Testis (tissue), 3 donors: ENCODE results near the gene PHF13. TPM values are rescaled to one million over a fixed set of nuclear protein-coding genes. Genes with fewer than 3 reads are reported as not detected.
A peak's percentile ranks its signal among the peaks of the same experiment; 100 is the strongest.

Experiments used
- DNase-seq: peaks from one replicate; pipeline ENCODE4 v3.0.0-alpha.2; 2019
- H3K27ac ChIP-seq, 2 donors: fragments of 200-600 bp; sonication (generic); one replicate each; pipeline ENCODE4 v1.5.1; 2019
- H3K27me3 ChIP-seq: fragments of 200-600 bp; sonication (generic); one replicate; pipeline ENCODE4 v1.5.1; 2019
- H3K36me3 ChIP-seq: fragments of 200-600 bp; sonication (generic); one replicate; pipeline ENCODE4 v1.5.1; 2017; ENCODE audit warnings: low read depth; ENCODE audit errors: missing control alignments
- H3K4me1 ChIP-seq: fragments of 200-600 bp; sonication (generic); one replicate; pipeline ENCODE4 v1.5.1; 2019
- H3K4me3 ChIP-seq, 2 donors: fragments of 200-600 bp; sonication (generic); one replicate each; pipeline ENCODE4 v1.5.1; 2017 to 2019
- H3K9me3 ChIP-seq: fragments of 200-600 bp; sonication (generic); one replicate; pipeline ENCODE4 v1.5.1; 2017
- POLR2A ChIP-seq: fragments of 450-650 bp; IDR thresholded peaks from one replicate; pipeline ENCODE4 v1.6.1; 2017; ENCODE audit warnings: antibody characterized with exemption, mild to moderate bottlenecking, moderate library complexity
- WGBS, 2 donors: methylation state at CpG; one replicate each; pipeline ENCODE4 v1.1.5; 2018; 5-methylcytosine and 5-hydroxymethylcytosine counted together
- intact Hi-C: fragments of 100-400 bp; cut with DNase I; formaldehyde crosslinking; loops from one replicate; pipeline ENCODE4 v1.15.1; 2023; ENCODE audit warnings: low total_unique reads
- polyA plus RNA-seq: library from polyadenylated mRNA; stranded (reverse); fragments of 350-450 nt; fragmentation: Illumina TruSeq; extraction: RNeasy Lipid Tissue Mini Kit (QIAGEN cat#74804); gene quantifications from one replicate; pipeline ENCODE4 v1.2.3, GENCODE V29; 2014; ENCODE audit warnings: low read depth, low replicate concordance; ENCODE audit not compliant: insufficient read depth
- total RNA-seq, 2 donors: library from RNA; depleted of rRNA; stranded (reverse); fragments of >200 nt; gene quantifications; one replicate each; pipeline ENCODE4 v1.2.3, GENCODE V29; 2016
- TF ChIP-seq, protein P1 (sequence below), 3 experiments: fragments of 450-650 bp in 2 of 3; fragments of 200-600 bp in 1 of 3; sonication (generic) in 1 of 3; IDR thresholded peaks; one replicate each; pipeline ENCODE4 v1.5.1; 2016 to 2019; ENCODE audit warnings: antibody characterized with exemption in 3 of 3, mild to moderate bottlenecking in 2 of 3, moderate library complexity in 1 of 3

The PHF13 gene
- total and polyA plus RNA-seq, 3 donors from 2014 or later, result 70.8 to 94.3 (median 88.1) TPM

DNA sequence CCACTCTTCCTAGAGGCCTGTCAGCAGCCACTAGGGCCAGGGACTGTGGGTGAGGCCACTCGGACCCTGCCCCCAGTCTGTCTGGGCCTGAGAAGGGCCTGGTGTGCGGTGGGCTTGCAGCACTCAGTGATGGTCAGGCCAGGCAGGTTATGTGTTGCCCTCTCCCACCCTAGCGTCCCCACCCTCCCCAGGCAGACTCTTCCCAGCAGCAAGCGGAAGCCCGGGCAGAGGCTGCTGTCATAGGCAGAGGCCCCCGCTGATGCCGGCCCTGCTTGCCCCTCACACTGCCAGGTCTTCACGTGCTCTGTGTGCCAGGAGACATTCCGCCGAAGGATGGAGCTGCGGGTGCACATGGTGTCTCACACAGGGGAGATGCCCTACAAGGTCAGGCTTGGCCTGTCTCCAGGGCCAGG, 27.1 kb upstream of the PHF13 start:
- Histone ChIP-seq H3K4me3 (no peak overlapping the region), H3K27me3 (no peaks in the 10 kb centered on the region), H3K27ac (no peak overlapping the region), H3K36me3 (no peaks in the 10 kb centered on the region), H3K4me1 (peaks cover 15% of the 10 kb centered on the region), H3K9me3 (no peaks in the 10 kb centered on the region)
- TF ChIP-seq, protein P1, sequence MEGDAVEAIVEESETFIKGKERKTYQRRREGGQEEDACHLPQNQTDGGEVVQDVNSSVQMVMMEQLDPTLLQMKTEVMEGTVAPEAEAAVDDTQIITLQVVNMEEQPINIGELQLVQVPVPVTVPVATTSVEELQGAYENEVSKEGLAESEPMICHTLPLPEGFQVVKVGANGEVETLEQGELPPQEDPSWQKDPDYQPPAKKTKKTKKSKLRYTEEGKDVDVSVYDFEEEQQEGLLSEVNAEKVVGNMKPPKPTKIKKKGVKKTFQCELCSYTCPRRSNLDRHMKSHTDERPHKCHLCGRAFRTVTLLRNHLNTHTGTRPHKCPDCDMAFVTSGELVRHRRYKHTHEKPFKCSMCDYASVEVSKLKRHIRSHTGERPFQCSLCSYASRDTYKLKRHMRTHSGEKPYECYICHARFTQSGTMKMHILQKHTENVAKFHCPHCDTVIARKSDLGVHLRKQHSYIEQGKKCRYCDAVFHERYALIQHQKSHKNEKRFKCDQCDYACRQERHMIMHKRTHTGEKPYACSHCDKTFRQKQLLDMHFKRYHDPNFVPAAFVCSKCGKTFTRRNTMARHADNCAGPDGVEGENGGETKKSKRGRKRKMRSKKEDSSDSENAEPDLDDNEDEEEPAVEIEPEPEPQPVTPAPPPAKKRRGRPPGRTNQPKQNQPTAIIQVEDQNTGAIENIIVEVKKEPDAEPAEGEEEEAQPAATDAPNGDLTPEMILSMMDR (IDR thresholded peaks at IDR 0.05), result no peak
- TF ChIP-seq POLR2A, result no peak
- 51 to 75% methylated on average over 2 to 11 of the region's 11 CpGs for WGBS, 2 donors
- peak; percentile 49 for DNase-seq
- intact Hi-C loops, result no loop called here

DNA sequence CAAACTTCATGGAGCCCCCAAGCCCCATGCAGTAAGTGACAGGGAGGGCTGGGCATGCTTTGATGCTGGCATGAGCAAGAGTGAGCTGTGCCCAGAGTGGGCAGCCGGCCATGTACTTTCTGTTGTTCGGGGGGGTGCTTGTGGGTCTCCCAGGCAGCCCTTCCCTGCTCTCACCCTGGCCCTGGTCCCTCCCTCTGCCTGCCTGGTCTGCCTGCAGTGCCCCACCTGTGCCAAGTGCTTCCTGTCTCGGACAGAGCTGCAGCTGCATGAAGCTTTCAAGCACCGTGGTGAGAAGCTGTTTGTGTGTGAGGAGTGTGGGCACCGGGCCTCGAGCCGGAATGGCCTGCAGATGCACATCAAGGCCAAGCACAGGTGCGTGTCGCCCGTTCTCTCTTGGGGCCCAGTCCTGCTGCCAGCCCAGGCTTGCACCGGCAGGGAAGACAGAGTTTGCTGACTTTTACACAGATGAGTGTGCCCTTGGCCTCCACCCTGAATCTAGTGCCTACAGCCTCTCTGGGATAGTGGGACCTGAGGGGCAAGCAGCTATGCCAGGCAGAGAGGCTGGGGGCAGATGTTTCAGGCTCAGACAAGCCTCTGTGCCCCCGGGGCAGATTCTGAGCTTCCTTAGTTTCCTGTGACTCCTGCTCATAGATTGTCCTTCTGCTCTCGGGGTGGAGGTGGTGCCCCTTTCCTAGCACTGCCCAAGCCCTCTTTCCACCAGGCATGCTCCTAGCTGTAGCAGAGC, 26.1 kb upstream of the PHF13 start:
- H3K4me1 ChIP-seq, result peaks cover 13% of the 10 kb centered on the region
- intact Hi-C loops, result no loop called here
- no peaks in the 10 kb centered on the region for H3K27me3 ChIP-seq
- H3K27ac ChIP-seq, result no peak overlapping the region
- TF ChIP-seq POLR2A, result no peak
- H3K36me3 ChIP-seq, result no peaks in the 10 kb centered on the region
- no peaks in the 10 kb centered on the region for H3K9me3 ChIP-seq
- H3K4me3 ChIP-seq, result no peak overlapping the region
- DNase-seq, result peak; percentile 42
- 55 to 65% methylated on average over 2 to 8 of the region's 13 CpGs for WGBS, 2 donors

DNA sequence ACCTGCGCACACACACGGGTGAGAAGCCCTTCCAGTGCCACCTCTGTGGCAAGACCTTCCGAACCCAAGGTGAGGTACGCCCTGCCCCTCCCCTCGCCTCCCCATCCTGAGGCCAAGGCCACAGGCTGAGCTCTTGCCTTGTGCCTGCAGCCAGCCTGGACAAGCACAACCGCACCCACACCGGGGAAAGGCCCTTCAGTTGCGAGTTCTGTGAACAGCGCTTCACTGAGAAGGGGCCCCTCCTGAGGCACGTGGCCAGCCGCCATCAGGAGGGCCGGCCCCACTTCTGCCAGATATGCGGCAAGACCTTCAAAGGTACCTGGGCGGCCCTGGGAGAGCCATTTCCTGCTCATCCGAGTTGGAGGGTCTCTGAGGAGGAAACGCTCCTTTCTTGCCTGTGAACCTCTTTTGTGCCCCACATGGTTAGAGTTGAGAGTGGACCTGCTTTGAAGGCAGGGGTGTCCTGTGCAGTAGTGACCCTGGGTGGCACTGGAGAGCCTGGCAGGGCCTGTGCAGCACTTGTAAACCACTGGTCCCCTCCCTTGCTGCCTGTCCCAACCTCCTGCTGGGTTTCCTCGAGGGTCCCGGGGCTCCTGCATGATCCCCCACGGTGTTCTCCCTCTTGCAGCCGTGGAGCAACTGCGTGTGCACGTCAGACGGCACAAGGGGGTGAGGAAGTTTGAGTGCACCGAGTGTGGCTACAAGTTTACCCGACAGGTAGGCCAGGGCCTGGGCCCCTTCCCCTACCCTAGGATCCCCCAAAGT, 25.2 kb upstream of the PHF13 start:
- 40 to 85% methylated on average over 2 to 23 of the region's 25 CpGs for WGBS, 2 donors
- Histone ChIP-seq H3K9me3 (no peaks in the 10 kb centered on the region), H3K27ac (no peak overlapping the region), H3K27me3 (no peaks in the 10 kb centered on the region), H3K36me3 (no peaks in the 10 kb centered on the region), H3K4me3 (no peak overlapping the region), H3K4me1 (peaks cover 12% of the 10 kb centered on the region)
- TF ChIP-seq POLR2A, result no peak
- TF ChIP-seq, protein P1 (IDR thresholded peaks at IDR 0.05), result no peak
- intact Hi-C loops, result no loop called here
- DNase-seq, result no peak

DNA sequence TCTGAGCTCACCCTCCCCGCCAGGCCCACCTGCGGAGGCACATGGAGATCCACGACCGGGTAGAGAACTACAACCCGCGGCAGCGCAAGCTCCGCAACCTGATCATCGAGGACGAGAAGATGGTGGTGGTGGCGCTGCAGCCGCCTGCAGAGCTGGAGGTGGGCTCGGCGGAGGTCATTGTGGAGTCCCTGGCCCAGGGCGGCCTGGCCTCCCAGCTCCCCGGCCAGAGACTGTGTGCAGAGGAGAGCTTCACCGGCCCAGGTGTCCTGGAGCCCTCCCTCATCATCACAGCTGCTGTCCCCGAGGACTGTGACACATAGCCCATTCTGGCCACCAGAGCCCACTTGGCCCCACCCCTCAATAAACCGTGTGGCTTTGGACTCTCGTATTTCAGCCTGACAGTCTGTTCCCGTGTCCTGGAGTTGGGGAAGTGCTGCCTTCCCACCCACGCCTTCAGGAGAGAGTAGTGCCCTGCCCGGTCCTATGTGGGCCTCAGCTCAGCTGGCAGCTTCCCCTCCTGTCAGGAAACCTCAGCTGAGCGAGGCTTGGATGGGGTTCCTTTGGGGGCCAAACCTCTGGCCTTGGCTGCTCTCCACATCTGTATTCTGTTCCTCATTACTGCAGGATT, 24.5 kb upstream of the PHF13 start:
- 85 to 88% methylated on average over 14 to 24 of the region's 24 CpGs for WGBS, 2 donors
- intact Hi-C loops, result no loop called here
- H3K4me3 ChIP-seq, result no peak overlapping the region
- H3K9me3 ChIP-seq, result no peaks in the 10 kb centered on the region
- H3K27me3 ChIP-seq, result no peaks in the 10 kb centered on the region
- no peak for DNase-seq
- TF ChIP-seq, protein P1 (IDR thresholded peaks at IDR 0.05), result no peak
- no peak for TF ChIP-seq POLR2A
- H3K27ac ChIP-seq, result no peak overlapping the region
- H3K4me1 ChIP-seq, result peaks cover 12% of the 10 kb centered on the region
- H3K36me3 ChIP-seq, result no peaks in the 10 kb centered on the region

DNA sequence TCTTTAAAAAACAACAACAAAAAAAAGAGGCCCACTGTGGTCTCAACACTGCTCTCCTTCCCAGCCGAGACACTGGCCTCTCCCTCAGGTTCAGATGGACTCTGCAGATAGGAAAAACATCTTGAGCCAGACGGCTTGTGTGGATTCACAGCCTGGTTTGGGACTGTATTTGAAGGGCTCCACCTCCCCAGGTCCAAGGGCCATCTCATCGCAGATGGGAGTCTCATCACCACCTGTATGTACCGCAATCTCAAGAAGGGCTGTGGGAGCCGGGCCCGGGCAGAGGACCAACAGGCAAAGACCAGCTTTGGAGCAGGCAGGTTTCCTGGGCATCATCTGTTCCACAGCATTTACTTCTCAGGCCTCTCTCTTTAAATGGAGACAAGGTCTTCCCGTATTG, 23.5 kb upstream of the PHF13 start:
- Histone ChIP-seq H3K9me3 (no peaks in the 10 kb centered on the region), H3K27me3 (no peaks in the 10 kb centered on the region), H3K27ac (no peak overlapping the region), H3K36me3 (no peaks in the 10 kb centered on the region), H3K4me1 (peaks cover 12% of the 10 kb centered on the region), H3K4me3 (no peak overlapping the region)
- intact Hi-C loops, result no loop called here
- 82 to 91% methylated on average over 7 of the region's 7 CpGs for WGBS, 2 donors
- TF ChIP-seq, protein P1 (IDR thresholded peaks at IDR 0.05), result no peak
- no peak for TF ChIP-seq POLR2A
- no peak for DNase-seq
